GM21390 (cell line): ENCODE results near the gene KIR2DL4.
"Not testable (repeated sequence)": the region's sequence is repeated elsewhere in the genome, so short reads cannot be mapped to it uniquely, and the experiment has no call there.

Experiments used
- ATAC-seq: cut with Tn5 transposase; IDR thresholded peaks from one replicate; pipeline ENCODE4 v1.9.1; 2021; ENCODE audit not compliant: unreplicated experiment

KIR2DL4 gene

DNA sequence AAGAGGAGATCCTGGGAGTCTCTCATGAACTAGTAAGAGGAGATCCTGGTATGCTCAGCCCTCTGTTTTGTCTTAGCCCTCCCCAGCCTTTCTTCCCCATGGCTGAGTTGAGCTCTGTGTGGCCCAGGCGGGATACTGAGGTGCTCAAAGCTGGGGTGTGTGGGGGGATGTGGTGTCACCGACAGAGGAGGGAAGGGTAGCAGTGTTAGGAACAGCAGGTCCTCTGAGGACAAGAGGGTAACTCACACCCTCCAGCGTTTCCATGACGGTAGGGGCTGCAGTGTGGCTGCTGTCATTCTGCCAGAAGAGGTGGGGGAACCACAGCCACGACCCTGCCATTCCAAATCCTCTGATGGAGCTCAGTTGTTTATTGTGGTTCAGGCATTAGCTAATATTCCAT is 691 bp downstream of the KIR2DL4 start:
- no peak for ATAC-seq

DNA sequence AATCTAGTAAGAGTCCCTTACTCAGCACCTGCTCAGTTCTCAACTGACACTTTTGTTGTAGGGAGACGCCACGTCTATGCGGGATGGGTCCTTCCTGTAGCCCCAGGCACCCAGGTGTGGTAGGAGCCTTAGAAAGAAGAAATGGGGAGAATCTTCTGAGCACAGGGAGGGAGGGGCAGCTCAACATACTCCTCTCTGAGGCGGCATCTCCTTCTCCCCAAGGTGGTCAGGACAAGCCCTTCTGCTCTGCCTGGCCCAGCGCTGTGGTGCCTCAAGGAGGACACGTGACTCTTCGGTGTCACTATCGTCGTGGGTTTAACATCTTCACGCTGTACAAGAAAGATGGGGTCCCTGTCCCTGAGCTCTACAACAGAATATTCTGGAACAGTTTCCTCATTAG is 1.2 kb downstream of the KIR2DL4 start:
- ATAC-seq, result no peak

DNA sequence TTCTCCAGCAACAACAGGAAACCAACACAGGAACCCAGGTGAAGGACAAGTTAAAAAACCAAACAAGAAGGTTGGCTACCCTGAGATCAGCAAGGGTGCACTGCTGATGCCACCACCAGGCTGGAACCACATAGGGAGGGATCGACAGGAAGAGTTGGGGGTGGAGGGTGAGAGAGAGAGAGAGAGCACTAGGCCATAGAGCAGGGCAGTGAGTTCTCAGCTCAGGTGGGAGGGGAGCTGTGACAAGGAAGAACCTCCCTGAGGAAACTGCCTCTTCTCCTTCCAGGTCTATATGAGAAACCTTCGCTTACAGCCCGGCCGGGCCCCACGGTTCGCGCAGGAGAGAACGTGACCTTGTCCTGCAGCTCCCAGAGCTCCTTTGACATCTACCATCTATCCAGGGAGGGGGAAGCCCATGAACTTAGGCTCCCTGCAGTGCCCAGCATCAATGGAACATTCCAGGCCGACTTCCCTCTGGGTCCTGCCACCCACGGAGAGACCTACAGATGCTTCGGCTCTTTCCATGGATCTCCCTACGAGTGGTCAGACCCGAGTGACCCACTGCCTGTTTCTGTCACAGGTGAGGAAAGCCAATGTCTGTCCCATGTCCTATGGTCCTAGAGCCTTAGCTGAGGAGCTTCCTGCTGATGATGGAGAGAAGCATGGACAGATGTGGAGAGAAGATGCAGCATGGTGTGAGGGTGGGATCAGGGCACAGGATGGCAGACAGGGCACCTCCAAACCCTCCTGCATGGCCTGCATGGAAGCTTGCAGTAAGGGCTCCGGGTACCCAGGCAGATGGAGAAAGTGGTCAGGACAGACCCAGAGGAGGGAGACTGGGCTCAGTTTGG is 2.5 kb downstream of the KIR2DL4 start:
- ATAC-seq, result no peak

DNA sequence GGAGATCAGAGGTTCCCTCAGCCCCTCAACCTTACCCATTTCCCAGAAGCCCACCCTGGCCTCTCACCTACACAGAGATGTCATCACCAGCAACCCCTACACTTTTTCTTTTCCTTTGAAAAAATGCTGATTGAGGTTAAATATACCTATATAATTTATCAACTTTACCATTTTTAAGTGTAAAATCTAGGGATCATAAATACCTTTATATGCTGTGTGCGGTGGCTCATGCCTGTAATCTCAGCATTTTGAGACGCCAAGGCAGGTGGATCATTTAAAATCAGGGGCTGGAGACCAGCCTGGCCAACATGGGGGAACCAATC is 3.1 kb downstream of the KIR2DL4 start:
- no peak for ATAC-seq

GRCh38 chr19:54814571-54814970 is 11.2 kb downstream of the KIR2DL4 start:
- ATAC-seq, result not testable (repeated sequence)

DNA sequence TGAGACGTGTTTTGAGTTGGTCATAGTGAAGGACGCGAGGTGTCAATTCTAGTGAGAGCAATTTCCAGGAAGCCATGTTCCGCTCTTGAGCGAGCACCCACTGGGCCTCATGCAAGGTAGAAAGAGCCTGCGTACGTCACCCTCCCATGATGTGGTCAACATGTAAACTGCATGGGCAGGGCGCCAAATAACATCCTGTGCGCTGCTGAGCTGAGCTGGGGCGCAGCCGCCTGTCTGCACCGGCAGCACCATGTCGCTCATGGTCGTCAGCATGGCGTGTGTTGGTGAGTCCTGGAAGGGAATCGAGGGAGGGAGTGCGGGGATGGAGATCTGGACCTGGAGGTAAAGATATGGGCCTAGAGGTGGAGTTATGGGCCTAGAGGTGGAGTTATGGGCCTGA is 12.8 kb downstream of the KIR2DL4 start, which contains the start of gene KIR3DL1:
TSS of gene KIR3DL1 (plus strand) at position 218 of the 400 bp plus-strand sequence.
- not testable (repeated sequence) for ATAC-seq

DNA sequence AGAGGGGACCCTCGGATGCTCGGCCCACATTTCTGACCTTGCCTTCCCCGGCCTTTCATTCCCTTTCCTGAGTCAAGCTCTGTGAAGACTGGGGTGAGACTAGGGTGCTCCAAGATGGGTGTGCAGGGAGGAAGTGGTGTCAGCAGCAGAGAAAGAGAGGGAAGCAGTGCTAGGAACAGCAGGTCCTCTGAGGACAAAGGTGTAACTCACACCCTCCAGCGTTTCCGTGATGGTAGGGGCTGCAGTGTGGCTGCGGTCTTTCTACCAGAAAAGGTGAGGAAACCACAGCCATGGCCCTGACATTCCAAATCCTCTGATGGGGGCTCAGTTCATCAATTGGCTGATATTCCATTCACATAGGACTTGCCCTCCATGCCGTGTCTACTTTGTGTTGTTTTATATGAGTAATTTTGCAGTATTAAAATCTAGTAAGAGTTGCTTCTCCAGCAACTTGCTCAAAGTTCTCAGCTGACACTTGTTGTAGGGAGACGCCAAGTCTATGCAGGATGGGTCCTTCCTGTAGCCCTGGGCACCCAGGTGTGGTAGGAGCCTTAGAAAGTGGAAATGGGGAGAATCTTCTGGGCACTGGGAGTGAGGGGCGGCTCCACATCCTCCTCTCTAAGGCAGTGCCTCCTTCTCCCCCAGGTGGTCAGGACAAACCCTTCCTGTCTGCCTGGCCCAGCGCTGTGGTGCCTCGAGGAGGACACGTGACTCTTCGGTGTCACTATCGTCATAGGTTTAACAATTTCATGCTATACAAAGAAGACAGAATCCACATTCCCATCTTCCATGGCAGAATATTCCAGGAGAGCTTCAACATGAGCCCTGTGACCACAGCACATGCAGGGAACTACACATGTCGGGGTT is 14.5 kb downstream of the KIR2DL4 start:
- ATAC-seq, result no peak

DNA sequence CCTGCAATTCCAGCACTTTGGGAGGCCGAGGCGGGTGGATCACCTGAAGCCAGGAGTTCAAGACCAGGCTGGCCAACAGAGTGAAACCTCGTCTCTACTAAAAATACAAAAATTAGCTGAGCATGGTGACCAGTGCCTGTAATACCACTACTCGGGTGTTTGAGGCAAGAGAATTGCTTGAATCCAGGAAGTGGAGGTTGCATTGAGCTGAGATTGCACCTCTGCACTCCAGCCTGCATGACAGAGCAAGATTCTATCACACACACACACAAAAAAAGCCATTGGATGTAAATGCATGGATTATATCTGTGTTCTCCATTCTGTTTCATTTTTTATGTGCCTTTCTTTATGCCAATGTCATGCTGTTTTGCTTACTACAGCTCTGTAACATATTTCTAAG is 21.0 kb downstream of the KIR2DL4 start:
- ATAC-seq, result not testable (repeated sequence)

- ATAC-seq, result not testable (repeated sequence)
Measured at GRCh38 chr19:54825326-54825725, 21.9 kb downstream of the KIR2DL4 start.

DNA sequence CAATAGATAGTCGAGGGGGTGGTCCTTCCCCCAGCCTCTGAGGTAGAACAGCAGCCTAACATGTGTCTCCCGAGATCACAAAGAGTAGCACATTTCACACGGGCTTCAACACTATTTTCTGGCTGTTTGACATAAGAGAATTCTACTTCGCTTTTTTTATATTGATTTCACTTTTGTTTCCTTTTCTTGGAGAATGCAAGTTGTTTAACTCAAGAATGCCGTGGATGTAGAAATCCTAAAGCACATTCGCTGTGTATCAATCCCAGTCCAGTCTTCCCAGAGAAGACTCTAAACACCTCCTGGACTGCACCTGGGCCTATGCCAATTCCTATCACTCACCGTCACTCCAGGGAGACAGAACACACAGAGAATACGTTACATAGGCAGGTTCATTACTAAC is 24.7 kb downstream of the KIR2DL4 start:
- ATAC-seq, result not testable (repeated sequence)

GRCh38 chr19:54832496-54832895 is 29.1 kb downstream of the KIR2DL4 start, which contains the start of gene KIR2DS4:
KIR2DS4 (plus strand) TSS chr19:54832676.
- not testable (repeated sequence) for ATAC-seq

DNA sequence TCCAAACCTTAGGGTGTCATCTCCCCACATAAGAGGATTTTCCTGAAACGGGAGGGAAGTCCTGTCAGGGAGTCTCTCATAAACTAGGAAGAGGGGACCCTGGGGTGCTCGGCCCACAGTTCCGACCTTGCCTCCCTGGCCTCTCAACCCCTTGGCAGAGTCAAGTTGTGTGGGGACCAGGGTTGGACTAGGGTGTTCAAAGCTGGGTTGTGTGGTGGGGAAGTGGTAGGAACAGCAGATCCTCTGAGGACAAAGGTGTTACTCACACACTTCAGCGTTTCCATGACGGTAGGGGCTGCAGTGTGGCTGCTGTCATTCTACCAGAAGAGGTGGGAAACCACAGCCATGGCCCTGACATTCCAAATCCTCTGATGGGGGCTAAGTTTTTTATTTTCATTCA is 31.7 kb downstream of the KIR2DL4 start:
- not testable (repeated sequence) for ATAC-seq

DNA sequence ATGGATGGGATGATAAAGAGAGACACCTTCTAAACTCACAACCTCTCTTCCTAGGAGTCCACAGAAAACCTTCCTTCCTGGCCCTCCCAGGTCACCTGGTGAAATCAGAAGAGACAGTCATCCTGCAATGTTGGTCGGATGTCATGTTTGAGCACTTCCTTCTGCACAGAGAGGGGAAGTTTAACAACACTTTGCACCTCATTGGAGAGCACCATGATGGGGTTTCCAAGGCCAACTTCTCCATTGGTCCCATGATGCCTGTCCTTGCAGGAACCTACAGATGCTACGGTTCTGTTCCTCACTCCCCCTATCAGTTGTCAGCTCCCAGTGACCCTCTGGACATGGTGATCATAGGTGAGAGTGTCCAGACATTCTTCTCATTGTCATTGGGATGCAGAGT is 34.1 kb downstream of the KIR2DL4 start:
- not testable (repeated sequence) for ATAC-seq

- not testable (repeated sequence) for ATAC-seq
Measured at GRCh38 chr19:54843171-54843570, 39.8 kb downstream of the KIR2DL4 start.

DNA sequence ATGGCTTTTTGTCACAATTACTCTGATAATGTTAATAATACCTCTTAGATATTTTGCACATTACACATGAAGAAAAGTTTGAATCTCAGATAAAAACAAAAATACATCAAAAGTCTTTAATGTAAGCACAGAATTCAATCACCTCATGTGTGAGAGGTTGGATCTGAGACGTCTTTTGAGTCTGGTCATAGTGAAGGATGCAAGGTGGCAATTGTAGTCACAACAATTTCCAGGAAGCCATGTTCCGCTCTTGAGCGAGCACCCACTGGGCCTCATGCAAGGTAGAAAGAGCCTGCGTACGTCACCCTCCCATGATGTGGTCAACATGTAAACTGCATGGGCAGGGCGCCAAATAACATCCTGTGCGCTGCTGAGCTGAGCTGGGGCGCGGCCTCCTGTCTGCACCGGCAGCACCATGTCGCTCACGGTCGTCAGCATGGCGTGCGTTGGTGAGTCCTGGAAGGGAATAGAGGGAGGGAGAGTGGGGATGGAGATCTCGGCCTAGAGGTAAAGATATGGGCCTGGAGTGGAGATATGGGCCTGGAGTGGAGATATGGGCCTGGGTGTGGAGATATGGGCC is 46.7 kb downstream of the KIR2DL4 start, which contains the start of gene KIR3DL2:
TSS of gene KIR3DL2 (plus strand) at position 383 of the 580 bp plus-strand sequence. CDS start at position 416, 33 bp downstream.
- ATAC-seq, result not testable (repeated sequence)

DNA sequence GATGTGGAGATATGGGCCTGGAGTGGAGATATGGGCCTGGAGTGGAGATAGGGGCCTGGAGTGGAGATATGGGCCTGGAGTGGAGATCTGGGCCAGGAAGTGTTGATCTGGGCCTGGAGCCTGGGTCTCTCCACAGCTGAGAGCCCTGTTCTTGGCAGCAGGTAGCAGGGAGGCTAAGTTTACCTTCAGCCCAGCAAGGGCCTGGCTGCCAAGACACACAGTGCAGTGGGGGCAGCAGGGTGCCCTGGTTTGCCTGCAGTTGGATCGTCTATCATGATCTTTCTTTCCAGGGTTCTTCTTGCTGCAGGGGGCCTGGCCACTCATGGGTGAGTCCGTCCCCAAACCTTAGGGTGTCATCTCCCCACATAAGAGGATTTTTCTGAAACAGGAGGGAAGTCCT is 47.5 kb downstream of the KIR2DL4 start:
- no peak for ATAC-seq

DNA sequence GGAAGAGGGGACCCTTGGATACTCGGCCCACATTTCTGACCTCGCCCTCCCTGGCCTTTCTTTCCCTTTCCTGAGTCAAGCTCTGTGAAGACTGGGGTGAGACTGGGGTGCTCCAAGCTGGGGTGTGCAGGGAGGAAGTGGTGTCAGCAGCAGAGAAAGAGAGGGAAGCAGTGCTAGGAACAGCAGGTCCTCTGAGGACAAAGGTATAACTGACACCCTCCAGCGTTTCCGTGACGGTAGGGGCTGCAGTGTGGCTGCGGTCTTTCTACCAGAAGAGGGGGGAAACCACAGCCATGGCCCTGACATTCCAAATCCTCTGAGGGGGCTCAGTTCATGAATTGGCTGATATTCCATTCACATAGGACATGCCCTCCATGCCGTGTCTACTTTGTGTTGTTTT is 47.9 kb downstream of the KIR2DL4 start:
- no peak for ATAC-seq

- not testable (repeated sequence) for ATAC-seq
Measured at GRCh38 chr19:54855241-54855640, 51.8 kb downstream of the KIR2DL4 start.

GRCh38 chr19:54858476-54858875 is 55.1 kb downstream of the KIR2DL4 start:
- not testable (repeated sequence) for ATAC-seq

GRCh38 chr19:54859421-54859820 is 56.0 kb downstream of the KIR2DL4 start:
- not testable (repeated sequence) for ATAC-seq

- not testable (repeated sequence) for ATAC-seq
Measured at GRCh38 chr19:54863459-54863858, 60.0 kb downstream of the KIR2DL4 start.
